Lower leg skin (tissue), 4 donors: ENCODE measurements around the gene ACYP1. TPM values are rescaled to one million over a fixed set of nuclear protein-coding genes. Genes with fewer than 3 reads are reported as not detected.
A peak's percentile ranks its signal among the peaks of the same experiment; 100 is the strongest.

Experiments
- DNase-seq, 2 donors: peaks; one replicate each; pipeline ENCODE4 v3.0.0-alpha.2; 2019; ENCODE audit warnings: low spot score in 2 of 2
- H3K4me3 ChIP-seq: fragments of 200-600 bp; sonication (generic); 2 replicates; pipeline ENCODE4 v1.5.1; 2017; ENCODE audit warnings: mild to moderate bottlenecking, low read depth; ENCODE audit not compliant: poor library complexity, severe bottlenecking
- POLR2A ChIP-seq, 2 donors: fragments of 450-650 bp; IDR thresholded peaks; one replicate each; pipeline ENCODE4 v1.6.1; 2016 to 2017; ENCODE audit warnings: antibody characterized with exemption in 2 of 2, mild to moderate bottlenecking in 1 of 2, moderate library complexity in 1 of 2
- WGBS, 2 donors: methylation state at CpG; one replicate each; pipeline ENCODE4 v1.1.5; 2018; 5-methylcytosine and 5-hydroxymethylcytosine counted together
- intact Hi-C: fragments of 100-400 bp; cut with DNase I; formaldehyde crosslinking; loops from one replicate; pipeline ENCODE4 v1.15.0; 2023; ENCODE audit warnings: low total_unique reads
- total RNA-seq, 4 donors: library from RNA; depleted of rRNA; stranded (reverse); fragments of >200 nt; gene quantifications; one replicate each; pipeline ENCODE4 v1.1.0, GENCODE V29; 2016
- TF ChIP-seq, protein P1 (sequence below), 3 donors: fragments of 450-650 bp; IDR thresholded peaks; one replicate each; pipeline ENCODE4 v1.5.1; 2016; ENCODE audit warnings: antibody characterized with exemption in 3 of 3, mild to moderate bottlenecking in 3 of 3, moderate library complexity in 2 of 3

ACYP1 gene
- total RNA-seq, result 10 to 100 TPM; 12.7 to 23.8 (median 20.3) TPM

DNA sequence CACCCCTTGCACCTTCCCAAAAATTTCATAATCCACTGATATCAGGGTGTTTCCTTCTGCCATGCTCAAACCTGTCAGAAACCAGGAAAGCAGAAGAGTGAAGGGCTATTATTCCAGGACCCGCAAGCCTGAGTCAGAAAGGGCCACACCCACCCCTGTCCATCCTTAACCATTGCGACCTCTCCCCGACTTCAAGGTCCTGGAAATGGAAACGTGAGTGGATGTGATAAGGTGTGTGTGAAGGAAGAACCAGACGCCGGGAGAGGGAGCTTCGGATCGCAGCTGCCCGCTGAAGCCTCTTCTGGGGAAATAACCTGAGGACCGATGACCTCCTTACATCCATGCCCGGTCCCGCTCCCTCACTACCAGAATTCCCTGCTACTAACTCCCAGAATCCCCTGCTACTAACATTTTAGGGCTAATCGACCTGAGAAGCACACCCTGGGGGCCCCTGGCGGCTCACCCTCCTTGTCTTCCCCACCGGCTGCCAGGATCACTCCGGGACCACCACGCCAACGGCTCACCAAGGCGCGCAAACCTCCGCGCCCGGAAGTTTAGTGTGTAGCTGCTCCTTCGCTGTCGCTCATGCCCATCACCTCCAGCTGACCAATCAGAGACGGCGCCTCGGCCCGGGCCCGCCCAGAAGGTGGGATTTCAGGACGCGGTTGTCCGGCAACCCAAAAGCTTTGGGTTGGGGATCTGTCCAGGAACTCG, at the start of gene ACYP1:
TSS of gene ACYP1 (minus strand) at position 534 of the 714 bp plus-strand sequence. CDS start at position 63, 471 bp downstream.
- DNase-seq, result peak; percentile 94 to 99
- H3K4me3 ChIP-seq, result peak within 1 kb of the TSS; percentile 62
- intact Hi-C loops, result no loop called here
- WGBS, 2 donors, result 1% methylated on average over 31 to 34 of the region's 34 CpGs
- TF ChIP-seq, protein P1, sequence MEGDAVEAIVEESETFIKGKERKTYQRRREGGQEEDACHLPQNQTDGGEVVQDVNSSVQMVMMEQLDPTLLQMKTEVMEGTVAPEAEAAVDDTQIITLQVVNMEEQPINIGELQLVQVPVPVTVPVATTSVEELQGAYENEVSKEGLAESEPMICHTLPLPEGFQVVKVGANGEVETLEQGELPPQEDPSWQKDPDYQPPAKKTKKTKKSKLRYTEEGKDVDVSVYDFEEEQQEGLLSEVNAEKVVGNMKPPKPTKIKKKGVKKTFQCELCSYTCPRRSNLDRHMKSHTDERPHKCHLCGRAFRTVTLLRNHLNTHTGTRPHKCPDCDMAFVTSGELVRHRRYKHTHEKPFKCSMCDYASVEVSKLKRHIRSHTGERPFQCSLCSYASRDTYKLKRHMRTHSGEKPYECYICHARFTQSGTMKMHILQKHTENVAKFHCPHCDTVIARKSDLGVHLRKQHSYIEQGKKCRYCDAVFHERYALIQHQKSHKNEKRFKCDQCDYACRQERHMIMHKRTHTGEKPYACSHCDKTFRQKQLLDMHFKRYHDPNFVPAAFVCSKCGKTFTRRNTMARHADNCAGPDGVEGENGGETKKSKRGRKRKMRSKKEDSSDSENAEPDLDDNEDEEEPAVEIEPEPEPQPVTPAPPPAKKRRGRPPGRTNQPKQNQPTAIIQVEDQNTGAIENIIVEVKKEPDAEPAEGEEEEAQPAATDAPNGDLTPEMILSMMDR (IDR thresholded peaks at IDR 0.05), result no peak
- TF ChIP-seq POLR2A (IDR thresholded peaks at IDR 0.05), result no peak

DNA sequence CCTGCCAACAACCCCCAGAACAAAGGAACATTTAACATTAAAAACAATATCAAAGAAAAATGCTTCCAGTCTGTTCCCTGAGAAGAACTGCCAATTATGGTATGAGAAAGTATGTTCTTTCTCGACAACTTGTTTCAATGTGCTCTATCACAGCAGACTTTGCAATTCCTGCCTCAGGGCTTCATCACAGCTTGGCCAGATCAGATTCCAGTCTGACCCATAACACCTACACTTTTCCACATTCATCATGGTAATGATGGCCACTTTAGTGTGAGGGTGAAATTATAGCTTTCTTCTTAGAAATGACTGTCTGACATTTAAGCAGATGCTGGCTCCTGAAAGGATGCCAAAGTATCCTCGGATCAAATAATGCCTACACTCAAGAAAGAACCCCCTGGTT, 46.1 kb upstream of the ACYP1 start:
- no peak overlapping the region for H3K4me3 ChIP-seq
- DNase-seq, result no peak
- TF ChIP-seq, protein P1 (IDR thresholded peaks at IDR 0.05), result no peak
- no peak for TF ChIP-seq POLR2A (IDR thresholded peaks at IDR 0.05)
- intact Hi-C loops, result no loop called here
- WGBS, 2 donors, result 75% methylated on average over 2 of the region's 2 CpGs

DNA sequence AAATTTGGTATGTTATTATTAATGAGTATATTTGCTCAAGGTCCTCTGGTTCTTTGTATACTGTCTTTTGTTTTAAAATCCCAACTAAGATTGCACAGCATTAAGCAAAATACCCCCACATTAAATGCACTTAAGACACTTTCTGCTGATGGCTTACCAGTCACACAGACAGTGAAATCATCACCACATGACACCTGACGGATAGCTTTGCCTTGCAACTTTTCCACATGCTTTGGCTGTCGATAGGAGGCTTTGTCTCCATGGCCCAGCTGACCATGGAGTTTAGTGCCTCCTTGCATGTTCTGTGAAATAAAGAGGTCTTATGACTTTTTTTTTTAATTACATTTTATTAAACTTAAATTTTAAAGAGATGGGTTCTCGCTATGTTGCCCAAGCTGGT, 43.4 kb upstream of the ACYP1 start:
- 67 to 74% methylated on average over 3 of the region's 3 CpGs for whole genome bisulfite sequencing, 2 donors

DNA sequence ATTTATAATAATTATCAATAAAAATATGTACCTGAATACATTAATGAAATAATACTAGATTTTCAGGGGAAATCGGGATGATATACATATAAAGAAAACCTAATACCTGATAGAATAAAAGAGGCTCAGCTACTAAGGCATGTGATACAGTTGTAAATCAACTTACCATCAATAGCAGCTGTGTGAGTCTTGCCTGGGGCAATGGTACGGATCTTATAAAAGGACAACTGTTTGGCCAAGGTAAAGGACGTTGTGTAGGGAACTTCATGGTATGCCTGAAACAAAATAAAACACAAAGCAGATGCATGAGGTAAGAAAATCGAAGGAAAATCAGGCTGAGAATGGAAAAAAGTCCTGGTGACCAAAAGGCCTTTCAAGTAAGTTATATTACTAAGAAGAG, 37.7 kb upstream of the ACYP1 start:
- 67% methylated on average over 4 of the region's 4 CpGs for WGBS, 2 donors
- DNase-seq, result no peak
- intact Hi-C loops, result no loop called here
- H3K4me3 ChIP-seq, result no peak overlapping the region
- TF ChIP-seq POLR2A (IDR thresholded peaks at IDR 0.05), result no peak
- TF ChIP-seq, protein P1 (IDR thresholded peaks at IDR 0.05), result no peak

More for the DNA sequence above, 43.4 kb upstream of the ACYP1 start:
- intact Hi-C loops, result no loop called here
- DNase-seq, result no peak
- no peak overlapping the region for H3K4me3 ChIP-seq
- TF ChIP-seq, protein P1 (IDR thresholded peaks at IDR 0.05), result no peak
- no peak for TF ChIP-seq POLR2A (IDR thresholded peaks at IDR 0.05)

DNA sequence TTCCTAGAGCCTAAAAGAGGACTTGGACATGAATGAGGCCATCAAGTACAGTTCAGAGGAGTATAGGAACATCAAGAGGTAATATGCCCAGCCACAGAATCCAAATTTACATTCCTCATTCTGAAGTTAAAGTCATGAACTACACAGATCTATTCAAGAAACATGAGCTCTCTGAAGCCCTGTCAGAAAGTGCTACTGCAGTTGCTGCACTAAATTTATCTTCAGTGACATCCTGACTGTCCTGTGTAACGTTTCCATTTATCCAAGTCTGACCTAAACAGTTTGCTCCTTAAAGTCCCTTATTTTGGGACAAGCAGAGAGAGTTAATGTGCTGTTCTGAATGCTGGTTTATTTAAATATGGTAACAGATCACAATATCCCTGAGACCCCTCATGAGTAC, 34.9 kb upstream of the ACYP1 start:
- intact Hi-C loops, result no loop called here
- DNase-seq, result no peak
- 69 to 87% methylated on average over 1 of the region's 1 CpG for WGBS, 2 donors
- H3K4me3 ChIP-seq, result no peak overlapping the region
- TF ChIP-seq, protein P1 (IDR thresholded peaks at IDR 0.05), result no peak
- TF ChIP-seq POLR2A (IDR thresholded peaks at IDR 0.05), result no peak

DNA sequence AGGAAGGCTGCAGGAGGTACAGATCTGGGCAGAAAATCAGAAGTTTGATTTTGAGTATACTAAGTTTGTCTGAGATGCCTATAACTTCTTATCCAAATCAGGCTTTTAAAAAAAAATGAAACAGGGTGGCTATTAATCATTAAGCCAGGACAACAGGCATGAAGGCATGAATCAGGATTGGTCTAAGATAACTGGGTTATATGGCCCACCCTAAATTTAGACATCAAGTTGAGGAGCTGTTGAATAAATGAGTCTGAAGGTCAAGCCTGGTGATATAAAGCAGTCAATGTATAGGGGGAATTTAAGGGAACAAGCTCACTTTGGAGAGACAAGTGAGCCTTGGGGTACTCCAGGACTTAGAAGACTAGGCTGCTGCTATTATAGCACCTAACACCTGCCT, 34.4 kb upstream of the ACYP1 start:
- DNase-seq, result no peak
- intact Hi-C loops, result no loop called here
- TF ChIP-seq, protein P1 (IDR thresholded peaks at IDR 0.05), result no peak
- no peak for TF ChIP-seq POLR2A (IDR thresholded peaks at IDR 0.05)
- no peak overlapping the region for H3K4me3 ChIP-seq
